Heart right ventricle (tissue), 16 donors: ENCODE measurements around the gene IL20RB. TPM values are rescaled to one million over a fixed set of nuclear protein-coding genes. Genes with fewer than 3 reads are reported as not detected.
"Not testable (repeated sequence)": the region's sequence is repeated elsewhere in the genome, so short reads cannot be mapped to it uniquely, and the experiment has no call there.

Experiments
- ATAC-seq, 8 donors: fragments of 200-7000 bp; cut with Tn5 transposase; one replicate each; pipeline ENCODE4 v1.9.1; 2020; ENCODE audit warnings: mild to moderate bottlenecking in 8 of 8, moderate library complexity in 8 of 8, moderate number of reproducible peaks in 1 of 8
- DNase-seq, 2 donors: peaks; one replicate each; pipeline ENCODE4 v3.0.0-alpha.2; 2020
- H3K27ac ChIP-seq, 10 donors: fragments of 200-600 bp; sonication (generic) in 2 of 10; one replicate each; pipeline versions ENCODE4 v1.5.0 to v1.8.0; 2020 to 2022; ENCODE audit warnings: mild to moderate bottlenecking in 3 of 10
- H3K27me3 ChIP-seq, 7 donors: fragments of 200-600 bp; one replicate each; pipeline ENCODE4 v1.8.0; 2021 to 2022; ENCODE audit warnings: mild to moderate bottlenecking in 2 of 7
- H3K36me3 ChIP-seq, 9 donors: fragments of 200-600 bp; sonication (generic) in 1 of 9; one replicate each; pipeline versions ENCODE4 v1.5.0 to v1.8.0; 2020 to 2022; ENCODE audit warnings: mild to moderate bottlenecking in 2 of 9
- H3K4me1 ChIP-seq, 9 donors: fragments of 200-600 bp; sonication (generic) in 1 of 9; one replicate each; pipeline versions ENCODE4 v1.5.0 to v1.8.0; 2020 to 2022; ENCODE audit warnings: mild to moderate bottlenecking in 4 of 9
- H3K4me3 ChIP-seq, 10 donors: fragments of 200-600 bp; sonication (generic) in 2 of 10; one replicate each; pipeline versions ENCODE4 v1.5.0 to v1.8.0; 2020 to 2022; ENCODE audit warnings: mild to moderate bottlenecking in 7 of 10, moderate library complexity in 2 of 10
- H3K9me3 ChIP-seq, 11 donors: fragments of 200-600 bp in 10 of 11; sonication (generic) in 2 of 11; one replicate each; pipeline versions ENCODE4 v1.5.0 to v1.8.0; 2013 to 2022; ENCODE audit warnings: mild to moderate bottlenecking in 2 of 11, control low read depth in 1 of 11, moderate library complexity in 1 of 11
- CTCF ChIP-seq, 9 donors: fragments of 200-600 bp; sonication (generic) in 2 of 9; IDR thresholded peaks; one replicate each; pipeline versions ENCODE4 v1.5.0 to v1.8.0; 2021 to 2022; ENCODE audit warnings: antibody characterized with exemption in 9 of 9, mild to moderate bottlenecking in 5 of 9, moderate library complexity in 1 of 9
- WGBS, 2 donors: extraction: QIAGEN DNeasy Blood & Tissue Kit; methylation state at CpG; one replicate each; pipeline ENCODE4 v1.1.7; 2013; ENCODE audit warnings: inconsistent platforms in 1 of 2; 5-methylcytosine and 5-hydroxymethylcytosine counted together
- intact Hi-C, 10 donors: fragments of 100-400 bp; cut with DNase I; formaldehyde crosslinking; loops; one replicate each; pipeline versions ENCODE4 v1.11.1 to v1.14.2; 2022
- polyA plus RNA-seq, 2 donors: library from polyadenylated mRNA; stranded (reverse); fragments of 200-250 nt; gene quantifications; one replicate each; pipeline ENCODE4 v1.2.3, GENCODE V29; 2013
- total RNA-seq, 10 donors: library from RNA; stranded (reverse); fragmentation: NEBNext Ultra II Directional in 3 of 10; extraction: Animal tissue kit (Norgen Biotek cat#: 25700) in 3 of 10; gene quantifications; one replicate each; pipeline versions ENCODE4 v1.2.1 to v1.2.4, GENCODE V29; 2021 to 2023
- donor health status: Arrhythmogenic right ventricular cardiomyopathy.
- donor health status: ischemic (EF 13 %, LVEDD 7.1; RV severe dilation, severe dysfunction).
- donor health status: healthy with polysubstance abuse.
- donor health status: DM: no; HTN: yes; CAD: no.
- donor health status: DM: no; HTN: no; CAD: no.
- donor health status: ischemic (EF 25% LVEDD 6.9; RV normal size, moderate dysfunction).
- donor health status: ischemic (EF 25% LVEDD 5.7; RV mildly dilated, moderate dysfunction).
- donor health status: healthy.
- donor health status: DM: yes; HTN: yes; CAD: no.
- donor health status: Ischemic cardiomyopathy.
- donor health status: ischemic (EF 35%, LVEDD 5.7; RV mildly dilated, moderate dysfunction).
- donor health status: nonischemic (EF 11% LVEDD 7.7; RV severe dilation, severe dysfunction).
- donor health status: DM: yes; HTN: yes; CAD: no.
- donor health status: PGD.
- donor health status: ischemic (EF 29% LVEDD 5.4; RV normal size, mild dysfunction).
- donor health status: nonischemic (EF 23%, LVEDD 6.1; RV moderate dilation, normal function).

Gene IL20RB
- total and polyA plus RNA-seq, 12 donors, result 0.12 to 0.71 (median 0.34) TPM; not detected in 2

- DNase-seq (no peak), ATAC-seq (no peak)
- Histone ChIP-seq H3K9me3 (no peaks in the 10 kb centered on the region), H3K4me1 (peaks cover 0 to 11% (median 0%) of the 10 kb centered on the region in 9 donors), H3K4me3 (no peak overlapping the region), H3K36me3 (no peaks in the 10 kb centered on the region), H3K27ac (no peak overlapping the region), H3K27me3 (no peaks in the 10 kb centered on the region)
- 62 to 72% methylated on average over 2 of the region's 2 CpGs for WGBS, 2 donors
- no peak for TF ChIP-seq CTCF (IDR thresholded peaks at IDR 0.05)
- intact Hi-C loops, result no loop called here
These were observed 1.2 kb downstream of the IL20RB start for GRCh38 chr3:136958939-136959338.

DNA sequence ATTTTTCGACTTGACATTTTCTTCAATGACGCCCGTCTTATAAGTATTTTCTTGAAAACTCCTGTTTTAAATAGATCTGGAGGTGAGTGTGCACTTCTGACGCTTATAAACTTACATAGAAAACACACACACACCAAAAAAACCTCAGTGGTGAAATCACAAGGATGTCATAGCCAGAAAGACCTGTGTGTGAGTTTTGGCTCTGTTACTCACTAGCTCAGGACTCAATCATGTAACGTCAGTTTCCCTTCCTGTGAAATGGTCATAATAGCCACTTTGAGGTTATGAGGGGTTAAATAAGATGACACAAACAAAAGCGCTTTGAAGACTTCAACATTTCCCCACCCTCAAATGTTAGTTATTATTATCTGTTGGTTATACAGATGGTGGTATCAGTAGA lies 1.8 kb downstream of the IL20RB start:
- no peak for TF ChIP-seq CTCF (IDR thresholded peaks at IDR 0.05)
- intact Hi-C loops, result no loop called here

GRCh38 chr3:136960838-136961836 lies 3.4 kb downstream of the IL20RB start:
- H3K9me3 ChIP-seq, result no peaks in the 10 kb centered on the region
- WGBS, 2 donors, result 89 to 93% methylated on average over 4 of the region's 4 CpGs
- H3K4me1 ChIP-seq, result no peaks in the 10 kb centered on the region
- no peak for ATAC-seq
- no peaks in the 10 kb centered on the region for H3K36me3 ChIP-seq
- H3K27me3 ChIP-seq, result no peaks in the 10 kb centered on the region
- no peak for DNase-seq
- no peak for TF ChIP-seq CTCF (IDR thresholded peaks at IDR 0.05)
- intact Hi-C loops, result no loop called here
- H3K27ac ChIP-seq, result no peak overlapping the region
- H3K4me3 ChIP-seq, result no peak overlapping the region

More for the DNA sequence above, 1.8 kb downstream of the IL20RB start:
- Histone ChIP-seq H3K4me1 (peaks cover 0 to 6% (median 0%) of the 10 kb centered on the region in 9 donors), H3K9me3 (no peaks in the 10 kb centered on the region), H3K36me3 (no peaks in the 10 kb centered on the region), H3K27ac (no peak overlapping the region), H3K4me3 (no peak overlapping the region), H3K27me3 (no peaks in the 10 kb centered on the region)
- no peak for DNase-seq
- WGBS, 2 donors, result 95 to 97% methylated on average over 6 of the region's 6 CpGs
- ATAC-seq, result no peak

DNA sequence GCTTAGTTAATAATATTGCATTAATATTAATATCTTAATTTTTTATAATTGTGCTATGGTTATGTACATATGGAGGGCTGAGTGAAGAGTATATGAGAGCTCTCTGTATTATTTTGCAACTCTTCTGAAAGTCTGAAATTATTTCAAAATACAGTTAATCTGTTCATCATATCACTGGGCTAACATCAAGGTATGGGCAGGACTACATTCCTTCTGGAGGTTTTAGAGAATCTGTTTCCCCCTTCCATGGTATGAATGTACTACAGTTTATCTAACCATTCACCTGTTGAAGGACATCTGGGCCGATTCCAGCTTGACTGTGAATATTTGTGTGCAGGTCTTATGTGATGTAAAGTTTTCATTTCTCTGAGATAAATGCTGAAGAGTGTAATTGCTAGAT lies 5.1 kb downstream of the IL20RB start:
- Histone ChIP-seq H3K36me3 (no peaks in the 10 kb centered on the region), H3K4me3 (no peak overlapping the region), H3K4me1 (no peaks in the 10 kb centered on the region), H3K9me3 (no peaks in the 10 kb centered on the region), H3K27ac (no peak overlapping the region), H3K27me3 (no peaks in the 10 kb centered on the region)
- DNase-seq (no peak), ATAC-seq (no peak)
- TF ChIP-seq CTCF (IDR thresholded peaks at IDR 0.05), result no peak
- WGBS, 2 donors, result 71 to 79% methylated on average over 1 of the region's 1 CpG
- intact Hi-C loops, result no loop called here

GRCh38 chr3:136969539-136969938 lies 11.8 kb downstream of the IL20RB start:
- peaks cover 0 to 24% (median 4%) of the 10 kb centered on the region in 11 donors for H3K9me3 ChIP-seq
- H3K4me1 ChIP-seq, H3K27me3 ChIP-seq, H3K27ac ChIP-seq, ATAC-seq, H3K4me3 ChIP-seq, intact Hi-C loops, DNase-seq, H3K36me3 ChIP-seq: not testable (repeated sequence)
- WGBS, 2 donors, result 88 to 96% methylated on average over 6 of the region's 14 CpGs
